HG03108 (cell line): ENCODE data around the gene ZMPSTE24.
"Not testable (repeated sequence)": the region's sequence is repeated elsewhere in the genome, so short reads cannot be mapped to it uniquely, and the experiment has no call there.

Source experiments
- ATAC-seq: cut with Tn5 transposase; IDR thresholded peaks from one replicate; pipeline ENCODE4 v1.9.1; 2021; ENCODE audit warnings: moderate library complexity; ENCODE audit not compliant: unreplicated experiment

The ZMPSTE24 gene

DNA sequence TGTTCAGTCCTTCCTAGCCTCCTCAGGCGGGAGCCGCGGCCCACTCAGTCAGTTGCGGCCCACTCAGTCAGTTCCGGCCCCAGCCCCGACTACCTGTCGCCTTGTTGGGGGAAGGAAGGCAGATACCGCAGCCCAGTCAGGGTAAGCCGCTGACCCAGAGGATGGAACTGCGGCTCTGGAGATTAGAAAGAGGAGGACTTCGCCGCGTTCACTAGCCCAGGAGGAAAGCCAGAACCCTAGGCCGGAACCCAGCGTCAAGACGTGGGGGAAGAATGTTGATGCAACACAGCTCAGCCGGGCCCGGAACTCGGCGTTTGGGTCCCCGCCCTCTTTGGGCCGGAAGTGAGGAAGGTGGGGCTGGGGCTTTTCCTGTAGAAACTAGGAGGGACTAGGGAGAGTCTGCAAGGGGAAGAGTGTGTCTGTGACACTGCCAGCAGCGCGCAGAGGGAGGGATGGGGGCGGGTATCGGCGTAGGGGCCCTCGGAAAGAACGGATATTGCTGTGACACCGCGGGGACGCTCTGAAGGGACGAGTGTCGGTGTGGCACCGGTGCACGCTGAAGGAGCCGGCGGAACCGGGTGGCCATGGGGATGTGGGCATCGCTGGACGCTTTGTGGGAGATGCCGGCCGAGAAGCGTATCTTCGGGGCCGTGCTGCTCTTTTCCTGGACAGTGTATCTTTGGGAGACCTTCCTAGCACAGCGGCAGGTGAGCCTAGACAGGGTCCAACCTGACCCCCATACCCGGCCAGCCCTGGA lies at the start of gene ZMPSTE24:
Gene ZMPSTE24, plus strand, starts transcription at position 549 of the 757 bp plus-strand sequence. Its CDS starts 36 bp downstream, at position 585.
- ATAC-seq = peak; percentile 91

DNA sequence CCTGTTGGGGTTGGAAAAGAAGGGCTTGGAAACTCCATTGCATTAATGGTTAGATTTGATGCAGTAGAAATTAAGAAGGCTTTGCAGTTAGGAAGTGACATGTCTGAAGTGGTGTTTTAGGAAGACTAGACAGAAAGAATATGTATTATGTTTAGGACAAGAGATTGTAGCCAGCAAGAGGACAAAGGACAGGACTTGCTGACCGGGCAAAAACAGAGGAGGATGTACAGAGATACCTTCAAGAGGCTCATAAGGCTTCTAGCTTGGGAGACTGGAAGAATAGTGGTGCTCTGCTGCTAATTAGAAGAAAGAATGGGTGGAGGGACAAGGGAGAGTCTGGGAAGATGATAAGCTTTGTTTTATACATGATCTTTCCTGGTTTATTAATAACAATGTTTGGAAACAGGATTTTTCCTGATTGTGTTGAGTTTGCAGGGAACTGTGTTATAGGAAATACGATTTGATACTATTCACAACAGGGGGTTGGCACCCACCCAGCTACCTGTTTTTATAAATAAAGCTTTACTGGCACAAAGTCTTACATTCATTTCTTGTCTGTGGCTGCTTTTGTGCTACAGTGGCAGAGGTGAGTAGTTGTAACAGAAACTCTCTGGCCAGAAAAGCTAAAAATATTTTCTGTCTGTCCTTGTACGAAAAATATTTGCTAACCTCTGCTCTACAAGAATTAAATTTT lies 47.4 kb upstream of the ZMPSTE24 start:
- no peak for ATAC-seq

GRCh38 chr1:40218333-40218732 lies 39.7 kb upstream of the ZMPSTE24 start:
- ATAC-seq = no peak

DNA sequence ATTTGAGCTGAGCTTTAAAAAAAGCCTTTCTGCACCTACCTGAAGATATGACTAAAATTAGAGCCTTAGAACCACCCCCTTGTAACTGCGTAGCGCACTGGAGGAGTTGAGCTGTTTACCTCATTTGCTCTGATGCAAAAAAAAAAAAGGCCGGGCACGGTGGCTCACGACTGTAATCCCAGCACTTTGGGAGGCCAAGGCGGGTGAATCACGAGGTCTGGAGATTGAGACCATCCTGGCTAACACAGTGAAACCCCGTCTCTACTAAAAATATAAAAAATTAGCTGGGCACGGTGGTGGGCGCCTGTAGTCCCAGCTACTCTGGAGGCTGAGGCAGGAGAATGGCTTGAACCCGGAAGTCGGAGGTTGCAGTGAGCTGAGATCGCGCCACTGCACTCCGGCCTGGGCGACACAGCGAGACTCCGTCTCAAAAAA lies 36.5 kb upstream of the ZMPSTE24 start:
- ATAC-seq = not testable (repeated sequence)

GRCh38 chr1:40221977-40222772 lies 35.9 kb upstream of the ZMPSTE24 start:
- no peak for ATAC-seq

DNA sequence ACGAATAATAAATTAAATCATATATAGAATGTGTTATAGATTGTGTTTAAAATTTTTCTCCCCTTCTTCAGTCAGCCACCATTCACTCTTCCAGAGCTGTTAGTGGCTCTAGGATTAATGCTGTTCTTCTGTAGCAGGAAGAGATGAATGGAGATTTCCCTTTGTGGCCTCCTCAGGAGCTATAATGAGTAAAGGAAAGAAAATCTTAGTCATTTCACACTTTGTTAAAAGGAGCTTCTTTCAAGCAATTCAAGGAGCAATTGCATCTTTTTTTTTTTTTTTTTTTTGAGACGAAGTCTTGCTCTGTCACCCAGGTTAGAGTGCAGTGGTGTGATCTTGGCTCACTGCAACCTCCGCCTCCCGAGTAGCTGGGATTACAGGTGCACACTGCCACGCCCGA lies 34.0 kb upstream of the ZMPSTE24 start:
- ATAC-seq = no peak

GRCh38 chr1:40226192-40226591 lies 31.8 kb upstream of the ZMPSTE24 start:
- ATAC-seq = no peak

DNA sequence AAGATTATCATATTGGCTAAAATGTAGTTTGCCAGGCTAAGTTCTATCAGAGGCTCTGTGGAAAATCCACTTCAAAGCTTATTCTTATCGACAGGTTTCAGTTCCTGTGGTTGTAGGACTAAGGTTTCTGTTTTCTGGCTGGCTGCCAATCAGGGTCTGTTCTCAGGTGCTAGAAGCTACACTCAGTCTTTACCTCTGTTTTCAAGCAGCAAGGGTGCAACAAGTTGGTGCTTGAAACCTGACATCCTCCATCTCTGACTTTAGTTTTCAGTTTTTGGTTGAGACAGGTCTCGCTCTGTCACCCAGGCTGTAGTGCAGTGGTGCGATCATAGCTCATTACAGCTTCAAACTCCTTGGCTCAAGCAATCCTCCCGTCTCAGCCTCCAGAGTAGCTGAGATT lies 25.6 kb upstream of the ZMPSTE24 start:
- ATAC-seq = peak; percentile 86

- no peak for ATAC-seq
Observed at GRCh38 chr1:40239626-40240025, 18.4 kb upstream of the ZMPSTE24 start.

DNA sequence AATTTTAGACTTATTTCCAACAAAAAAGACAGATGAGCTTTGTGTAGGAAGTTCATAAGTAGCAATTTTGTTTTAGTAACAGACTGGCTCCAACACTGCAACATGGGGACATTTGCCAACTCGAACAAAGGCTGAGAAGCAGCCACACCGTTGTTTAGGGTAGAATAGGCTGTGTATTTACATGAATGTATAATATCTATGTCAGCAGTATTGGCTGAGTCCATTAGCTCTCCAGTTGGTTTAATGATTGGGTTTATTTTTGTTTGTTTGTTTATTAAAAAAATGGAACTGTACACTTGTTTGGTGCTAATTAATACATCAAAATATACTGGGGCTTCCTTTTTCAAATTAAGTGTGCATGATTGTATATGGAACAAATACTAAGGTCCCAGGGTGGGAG lies 17.6 kb upstream of the ZMPSTE24 start:
- ATAC-seq = no peak

GRCh38 chr1:40241362-40241761 lies 16.7 kb upstream of the ZMPSTE24 start:
- ATAC-seq = peak; percentile 19

DNA sequence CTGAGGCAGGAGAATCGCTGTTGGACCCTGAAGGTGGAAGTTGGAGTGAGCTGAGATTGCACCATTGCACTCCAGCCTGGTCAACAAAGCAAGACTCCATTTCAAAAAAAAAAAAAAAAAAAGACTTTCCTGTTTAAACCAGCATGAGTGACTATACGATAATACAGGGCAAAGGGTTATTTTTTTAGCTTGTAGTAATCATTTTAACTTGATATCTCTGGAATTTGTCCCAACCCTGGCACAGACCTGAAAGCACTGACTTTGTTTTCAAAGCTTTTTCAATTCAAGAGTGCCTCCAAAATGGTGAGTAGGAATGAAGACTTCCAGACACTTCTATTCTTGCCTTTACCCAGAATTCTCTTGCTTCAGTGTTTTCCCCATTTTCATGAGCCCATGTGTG lies 14.7 kb upstream of the ZMPSTE24 start:
- no peak for ATAC-seq

DNA sequence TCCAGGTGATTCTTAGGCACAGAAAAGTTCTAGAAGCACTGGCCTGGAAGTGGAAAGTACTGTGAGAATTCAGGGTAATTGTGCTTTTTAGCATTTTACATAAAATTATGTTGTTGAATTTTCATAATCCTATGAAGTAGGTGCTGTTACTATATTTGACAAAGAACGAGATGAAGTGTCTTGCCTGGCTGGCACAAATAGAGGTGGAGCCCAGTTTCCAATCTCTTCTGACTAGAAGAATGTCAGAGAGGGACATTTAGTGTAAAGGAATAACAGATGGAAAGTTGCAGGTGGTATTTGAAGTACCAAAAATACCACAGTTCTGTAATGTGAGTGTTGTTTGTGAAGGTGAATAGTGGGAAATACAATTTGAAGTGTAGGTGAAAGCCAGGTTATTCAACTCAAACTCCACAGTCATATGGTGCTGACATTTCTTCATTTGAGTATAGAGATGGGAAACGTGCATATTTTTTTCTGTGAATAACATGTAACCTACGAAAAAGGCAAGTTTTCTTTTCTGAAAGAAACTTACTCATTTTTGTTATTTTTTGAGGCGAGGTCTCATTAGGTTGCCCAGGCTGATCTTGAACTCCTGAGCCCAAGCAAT lies 13.8 kb upstream of the ZMPSTE24 start:
- no peak for ATAC-seq

- ATAC-seq = no peak
Observed at GRCh38 chr1:40245686-40246085, 12.3 kb upstream of the ZMPSTE24 start.

DNA sequence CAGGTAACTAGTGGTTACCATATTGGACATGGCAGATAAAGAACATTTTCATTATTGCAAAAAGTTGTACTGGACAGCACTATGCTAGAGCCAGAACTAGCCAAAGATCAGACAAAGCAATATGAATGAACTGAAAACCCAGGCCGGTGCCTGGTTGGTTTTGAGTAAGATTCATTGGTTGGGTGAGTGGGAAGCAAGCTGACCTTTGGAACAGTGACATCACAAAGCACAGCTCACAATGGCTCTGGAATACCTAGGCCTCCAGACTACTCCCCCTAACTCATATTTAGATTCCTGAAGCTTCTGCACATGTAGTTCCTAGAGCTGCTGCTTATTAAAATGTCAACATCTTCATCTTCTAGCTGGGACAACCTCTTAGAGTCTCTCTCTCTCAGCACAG lies 10.4 kb upstream of the ZMPSTE24 start, which contains the start of gene TMCO2:
Gene TMCO2, plus strand, starts transcription at position 283 of the 400 bp plus-strand sequence. Its CDS starts 57 bp downstream, at position 340.
- ATAC-seq = no peak

GRCh38 chr1:40248412-40248811 lies 9.6 kb upstream of the ZMPSTE24 start:
- ATAC-seq = no peak

DNA sequence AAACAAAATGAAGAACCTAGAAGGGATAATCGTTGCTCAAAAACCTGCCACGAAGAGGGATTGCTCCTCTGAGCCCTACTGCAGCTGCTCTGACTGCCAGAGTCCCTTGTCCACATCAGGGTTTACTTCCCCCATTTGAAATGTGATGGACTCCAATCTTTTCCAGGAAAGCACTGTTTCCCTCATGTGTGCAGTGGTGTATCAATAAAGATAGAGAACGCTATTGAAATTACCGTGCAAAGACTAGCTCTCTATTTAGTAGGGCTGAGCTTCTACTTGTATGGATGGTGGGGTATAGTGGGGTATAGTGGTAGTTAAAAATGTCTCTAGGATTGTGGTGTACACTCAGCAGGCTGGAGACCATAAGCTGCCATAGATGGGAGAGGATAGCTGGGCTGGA lies 6.6 kb upstream of the ZMPSTE24 start:
- ATAC-seq = no peak

DNA sequence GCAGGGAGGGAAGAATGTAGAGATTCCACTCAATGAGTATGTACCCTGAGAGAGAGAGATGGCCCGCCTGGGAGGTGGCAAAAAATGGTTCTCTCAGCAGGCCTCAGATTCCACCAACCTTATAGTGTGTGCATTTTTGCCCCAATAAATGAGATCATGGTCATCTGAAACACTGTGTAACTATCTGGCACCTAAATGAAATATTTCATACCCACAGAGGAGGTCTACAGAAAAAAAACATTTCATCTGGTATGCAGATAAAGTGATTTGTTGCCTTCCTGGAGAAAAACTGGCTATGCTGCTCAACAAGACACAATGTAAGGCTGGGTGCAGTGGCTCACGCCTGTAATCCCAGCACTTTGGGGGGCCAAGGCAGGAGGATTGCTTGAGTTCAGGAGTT lies 5.4 kb upstream of the ZMPSTE24 start:
- ATAC-seq = no peak

- ATAC-seq = no peak
Observed at GRCh38 chr1:40255231-40255630, 2.8 kb upstream of the ZMPSTE24 start.

DNA sequence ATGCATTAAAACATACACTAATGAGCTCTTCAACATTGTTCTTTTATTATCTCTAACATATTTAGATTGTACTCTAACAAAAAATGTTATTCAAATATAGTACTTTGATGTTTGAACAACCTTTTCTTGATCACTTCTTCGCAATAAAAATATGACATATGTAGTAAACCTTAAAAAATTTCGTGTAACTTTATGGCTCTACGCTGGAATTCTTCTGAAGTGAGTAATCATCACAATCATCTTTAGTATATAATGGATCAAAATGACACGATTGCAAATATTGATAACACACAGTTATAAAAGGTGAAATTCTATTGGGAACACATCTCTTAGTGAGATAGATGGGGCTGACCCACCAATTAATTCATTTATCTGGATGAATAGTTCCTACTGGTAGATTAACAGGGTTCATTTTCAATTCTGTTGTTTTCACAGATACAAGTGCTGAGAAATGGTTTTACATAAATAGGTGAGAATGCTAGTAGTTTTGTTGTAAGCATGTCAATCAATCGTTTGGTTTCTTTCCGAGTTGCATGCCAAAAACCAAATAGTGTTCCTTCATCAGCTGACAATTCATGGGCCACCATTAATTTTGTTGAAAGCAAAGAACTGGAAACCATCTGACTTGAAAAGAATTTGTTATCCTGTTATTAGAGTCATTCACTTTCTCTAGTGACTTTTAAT lies 1.5 kb upstream of the ZMPSTE24 start:
- no peak for ATAC-seq
